Bronchial smooth muscle cell (primary cell): ENCODE data around the gene FOXF2. TPM values are rescaled to one million over a fixed set of nuclear protein-coding genes. Genes with fewer than 3 reads are reported as not detected.

Experiments used
- total RNA-seq: library from RNA; depleted of rRNA; stranded (reverse); fragments of >200 nt; gene quantifications from 2 replicates; pipeline ENCODE4 v1.2.1, GENCODE V29; 2014

FOXF2 gene
- 31.2 and 38.6 TPM in 2 replicates for total RNA-seq

GRCh38 chr6:1389369-1390132, at the start of gene FOXF2:
FOXF2 (plus strand) TSS chr6:1389576; CDS start chr6:1389948, 372 bp downstream.

Other genes with a start within 250 kb of the FOXF2 start
- gene FOXQ1, start 77.5 kb upstream of the FOXF2 start, total RNA-seq: 1.3 and 2.2 TPM in 2 replicates
- 2.3 and 4.7 TPM in 2 replicates for gene FOXC1, start 220.3 kb downstream of the FOXF2 start, total RNA-seq